Caco-2 (cell line): Measurements from ENCODE around the gene PSMD8. TPM values are rescaled to one million over a fixed set of nuclear protein-coding genes. Genes with fewer than 3 reads are reported as not detected.

ENCODE experiments used
- BruUV-seq: library from RNA; stranded (reverse); fragments of 400-500 nt; replicated peaks from 2 replicates; lab custom pipeline; 2021; lab: Mats Ljungman, UMichigan
- CTCF ChIA-PET: fragments of 300-600 bp; sonication (Branson Sonifier 250); formaldehyde crosslinking; loops from one replicate; lab custom pipeline; 2022; ENCODE audit warnings: antibody characterized with exemption; lab: Charles Lee
- POLR2A ChIA-PET: fragments of 300-600 bp; sonication (Branson Sonifier 250); formaldehyde crosslinking; loops from one replicate; lab custom pipeline; 2022; ENCODE audit warnings: antibody characterized with exemption; lab: Charles Lee
- DNase-seq, 2 experiments: peaks; one replicate each; pipeline versions ENCODE4 v3.0.0 to v3.0.0-alpha.2; 2020 to 2022
- H3K27me3 ChIP-seq: replicated peaks from 2 replicates; pipeline ENCODE4 v1.6.0; 2011; ENCODE audit warnings: low read length; ENCODE audit not compliant: control insufficient read depth, insufficient read depth
- H3K36me3 ChIP-seq: 2 replicates; pipeline ENCODE4 v1.5.1; 2011; ENCODE audit warnings: low read length; ENCODE audit not compliant: control insufficient read depth, insufficient read depth
- H3K4me1 ChIP-seq: fragments of 250-450 bp; sonication (Bioruptor Pico); 2 replicates; pipeline ENCODE4 v1.5.1; 2020; ENCODE audit warnings: mild to moderate bottlenecking
- H3K4me3 ChIP-seq: 2 replicates; pipeline ENCODE4 v1.5.1; 2011; ENCODE audit warnings: low read depth, mild to moderate bottlenecking, control low read depth, low read length
- H3K9me3 ChIP-seq: fragments of 250-450 bp; sonication (Bioruptor Pico); 2 replicates; pipeline ENCODE4 v1.5.1; 2020; ENCODE audit warnings: mild to moderate bottlenecking, moderate library complexity
- H3K27ac Mint-ChIP-seq: one replicate; pipeline ENCODE4 v1.8.0; 2022; ENCODE audit warnings: mixed read lengths; ENCODE audit not compliant: unreplicated experiment
- H3K27me3 Mint-ChIP-seq: one replicate; pipeline ENCODE4 v1.8.0; 2022; ENCODE audit warnings: mixed read lengths; ENCODE audit not compliant: insufficient read depth, unreplicated experiment
- H3K36me3 Mint-ChIP-seq: one replicate; pipeline ENCODE4 v1.8.0; 2022; ENCODE audit warnings: mild to moderate bottlenecking, mixed read lengths; ENCODE audit not compliant: insufficient read depth, unreplicated experiment
- H3K4me1 Mint-ChIP-seq: one replicate; pipeline ENCODE4 v1.8.0; 2022; ENCODE audit warnings: low read depth, mixed read lengths; ENCODE audit not compliant: unreplicated experiment
- H3K4me3 Mint-ChIP-seq: one replicate; pipeline ENCODE4 v1.8.0; 2022; ENCODE audit warnings: mild to moderate bottlenecking, moderate library complexity, mixed read lengths; ENCODE audit not compliant: unreplicated experiment
- H3K9me3 Mint-ChIP-seq: one replicate; pipeline ENCODE4 v1.8.0; 2022; ENCODE audit warnings: mixed read lengths; ENCODE audit not compliant: unreplicated experiment
- intact Hi-C: fragments of 100-400 bp; cut with micrococcal nuclease; formaldehyde crosslinking; loops from one replicate; pipeline ENCODE4 v1.10.0; 2022; ENCODE audit not compliant: unreplicated experiment
- total RNA-seq: library from RNA; stranded (reverse); gene quantifications from 2 replicates; pipeline ENCODE4 v1.2.3, GENCODE V29; 2022
- TF ChIP-seq, protein P1 (sequence below), 2 experiments: fragments of 200-600 bp in 1 of 2; IDR thresholded peaks; 1 replicate in 1 of 2; 2 replicates in 1 of 2; pipeline versions ENCODE4 v1.5.1 to v1.8.0; 2011 to 2022; ENCODE audit warnings: antibody characterized with exemption in 1 of 2, control low read depth in 1 of 2, inconsistent platforms in 1 of 2, low read depth in 1 of 2, low read length in 1 of 2, mild to moderate bottlenecking in 1 of 2, moderate library complexity in 1 of 2; ENCODE audit not compliant: insufficient read depth in 1 of 2, severe bottlenecking in 1 of 2, unreplicated experiment in 1 of 2

The PSMD8 gene
- total RNA-seq, 1 experiment from 2014 or later = 264 TPM

DNA sequence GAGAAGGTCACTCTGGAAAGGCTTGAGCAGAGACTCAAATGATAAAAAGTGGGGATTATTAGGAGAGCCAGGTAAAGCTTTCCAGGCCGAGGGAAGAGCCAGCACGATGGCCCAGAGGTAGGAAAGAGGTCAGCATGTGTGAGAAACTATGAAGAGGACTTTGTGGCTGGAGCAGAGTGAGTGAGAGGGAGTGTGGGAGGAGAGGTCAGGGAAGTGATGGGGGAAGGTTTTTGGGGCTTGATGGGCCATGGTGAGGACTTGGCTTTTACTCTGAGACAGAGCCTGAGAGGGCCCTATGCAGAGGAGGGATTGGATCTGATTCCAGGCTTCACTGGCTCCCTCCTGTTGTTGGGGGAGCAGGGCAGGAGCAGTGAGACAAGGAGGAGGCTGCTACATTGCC lies 33.4 kb upstream of the PSMD8 start:
- no TSS peak for BruUV-seq
- no peaks in the 10 kb centered on the region for H3K27me3 ChIP-seq
- H3K4me1 ChIP-seq = peaks cover 18% of the 10 kb centered on the region
- H3K9me3 Mint-ChIP-seq = no peaks in the 10 kb centered on the region
- intact Hi-C loops = no loop called here
- DNase-seq = no peak
- H3K9me3 ChIP-seq = no peaks in the 10 kb centered on the region
- H3K27ac Mint-ChIP-seq = peak overlapping the region; percentile 29
- TF ChIP-seq, protein P1, sequence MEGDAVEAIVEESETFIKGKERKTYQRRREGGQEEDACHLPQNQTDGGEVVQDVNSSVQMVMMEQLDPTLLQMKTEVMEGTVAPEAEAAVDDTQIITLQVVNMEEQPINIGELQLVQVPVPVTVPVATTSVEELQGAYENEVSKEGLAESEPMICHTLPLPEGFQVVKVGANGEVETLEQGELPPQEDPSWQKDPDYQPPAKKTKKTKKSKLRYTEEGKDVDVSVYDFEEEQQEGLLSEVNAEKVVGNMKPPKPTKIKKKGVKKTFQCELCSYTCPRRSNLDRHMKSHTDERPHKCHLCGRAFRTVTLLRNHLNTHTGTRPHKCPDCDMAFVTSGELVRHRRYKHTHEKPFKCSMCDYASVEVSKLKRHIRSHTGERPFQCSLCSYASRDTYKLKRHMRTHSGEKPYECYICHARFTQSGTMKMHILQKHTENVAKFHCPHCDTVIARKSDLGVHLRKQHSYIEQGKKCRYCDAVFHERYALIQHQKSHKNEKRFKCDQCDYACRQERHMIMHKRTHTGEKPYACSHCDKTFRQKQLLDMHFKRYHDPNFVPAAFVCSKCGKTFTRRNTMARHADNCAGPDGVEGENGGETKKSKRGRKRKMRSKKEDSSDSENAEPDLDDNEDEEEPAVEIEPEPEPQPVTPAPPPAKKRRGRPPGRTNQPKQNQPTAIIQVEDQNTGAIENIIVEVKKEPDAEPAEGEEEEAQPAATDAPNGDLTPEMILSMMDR (IDR thresholded peaks at IDR 0.05; ENCODE audit: insufficient read depth in 1 of 2, low read depth in 1 of 2, low read length in 1 of 2, severe bottlenecking in 1 of 2, unreplicated experiment in 1 of 2) = no peak
- H3K27me3 Mint-ChIP-seq = no peaks in the 10 kb centered on the region
- H3K36me3 ChIP-seq = no peaks in the 10 kb centered on the region
- POLR2A ChIA-PET = no interaction called here
- H3K4me1 Mint-ChIP-seq = peaks cover 9% of the 10 kb centered on the region
- H3K4me3 ChIP-seq = no peak overlapping the region
- H3K36me3 Mint-ChIP-seq = peaks cover 25% of the 10 kb centered on the region
- CTCF ChIA-PET = no interaction called here
- no peak overlapping the region for H3K4me3 Mint-ChIP-seq

DNA sequence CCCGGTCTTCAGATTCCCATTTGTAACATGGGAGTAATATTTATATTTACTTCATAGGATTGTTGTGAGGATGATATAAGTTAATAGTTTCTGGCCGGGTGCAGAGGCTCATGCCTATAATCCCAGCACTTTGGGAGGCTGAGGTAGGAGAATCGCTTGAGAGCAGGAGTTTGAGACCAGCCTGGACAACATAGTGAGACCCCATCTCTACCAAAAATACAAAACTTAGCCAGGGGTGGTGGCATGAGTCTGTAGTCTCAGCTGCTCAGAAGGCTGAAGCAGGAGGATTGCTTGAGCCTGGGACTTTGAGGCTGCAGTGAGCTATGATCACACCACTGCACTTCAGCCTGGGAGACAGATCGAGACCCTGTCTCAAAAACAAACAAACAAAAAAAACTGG lies 27.5 kb upstream of the PSMD8 start:
- Histone ChIP-seq H3K36me3 (no peaks in the 10 kb centered on the region), H3K4me3 (no peak overlapping the region), H3K27me3 (no peaks in the 10 kb centered on the region), H3K4me1 (no peaks in the 10 kb centered on the region), H3K9me3 (no peaks in the 10 kb centered on the region)
- TF ChIP-seq, protein P1 (IDR thresholded peaks at IDR 0.05; ENCODE audit: insufficient read depth in 1 of 2, low read depth in 1 of 2, low read length in 1 of 2, severe bottlenecking in 1 of 2, unreplicated experiment in 1 of 2) = no peak
- Mint-ChIP-seq H3K27me3 (no peaks in the 10 kb centered on the region), H3K4me3 (no peak overlapping the region), H3K36me3 (peaks cover 13% of the 10 kb centered on the region), H3K4me1 (peaks cover 5% of the 10 kb centered on the region), H3K27ac (no peak overlapping the region), H3K9me3 (no peaks in the 10 kb centered on the region)
- no peak for DNase-seq
- ChIA-PET POLR2A (no interaction called here), CTCF (no interaction called here)
- no TSS peak for BruUV-seq
- intact Hi-C loops = no loop called here

DNA sequence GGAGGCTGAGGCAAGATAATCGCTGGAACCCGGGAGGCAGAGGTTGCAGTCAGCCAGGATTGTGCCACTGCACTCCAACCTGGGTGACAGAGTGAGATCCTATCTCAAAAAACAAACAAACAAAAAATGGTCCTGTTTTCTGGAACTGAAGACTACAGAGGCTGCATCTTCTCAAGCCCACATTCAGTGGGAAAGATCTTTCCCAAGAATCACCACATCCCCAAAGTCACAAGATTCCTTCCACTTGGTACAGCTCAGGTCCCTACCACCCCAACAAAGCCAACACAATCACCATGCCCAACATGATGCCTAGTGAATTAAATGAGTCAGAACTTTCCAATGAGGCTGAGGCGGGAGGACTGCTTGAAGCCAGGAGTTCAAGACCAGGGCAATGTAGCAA lies 23.5 kb upstream of the PSMD8 start:
- no peaks in the 10 kb centered on the region for H3K27me3 Mint-ChIP-seq
- H3K27ac Mint-ChIP-seq = no peak overlapping the region
- H3K4me3 ChIP-seq = no peak overlapping the region
- intact Hi-C loops = no loop called here
- CTCF ChIA-PET = no interaction called here
- peaks cover 1% of the 10 kb centered on the region; the same call in 1 of the 2 replicates for H3K4me1 ChIP-seq
- H3K9me3 ChIP-seq = no peaks in the 10 kb centered on the region
- no peaks in the 10 kb centered on the region for H3K9me3 Mint-ChIP-seq
- TF ChIP-seq, protein P1 (IDR thresholded peaks at IDR 0.05; ENCODE audit: insufficient read depth in 1 of 2, low read depth in 1 of 2, low read length in 1 of 2, severe bottlenecking in 1 of 2, unreplicated experiment in 1 of 2) = no peak
- H3K4me1 Mint-ChIP-seq = peaks cover 5% of the 10 kb centered on the region
- POLR2A ChIA-PET = no interaction called here
- no peak overlapping the region for H3K4me3 Mint-ChIP-seq
- peaks cover 15% of the 10 kb centered on the region for H3K36me3 Mint-ChIP-seq
- H3K27me3 ChIP-seq = no peaks in the 10 kb centered on the region
- no TSS peak for BruUV-seq
- no peak for DNase-seq
- H3K36me3 ChIP-seq = no peaks in the 10 kb centered on the region
